Central memory CD4-positive, alpha-beta T cell (primary cell): ENCODE results near the gene HAUS7.
"Not testable (repeated sequence)": the region's sequence is repeated elsewhere in the genome, so short reads cannot be mapped to it uniquely, and the experiment has no call there.

Experiments used
- DNase-seq: peaks from one replicate; pipeline ENCODE4 v3.0.0; 2022

The HAUS7 gene

GRCh38 chrX:153407736-153408135 is 62.6 kb downstream of the HAUS7 start:
- no peak for DNase-seq

GRCh38 chrX:153406903-153407302 is 63.5 kb downstream of the HAUS7 start:
- DNase-seq = no peak

GRCh38 chrX:153406011-153406410 is 64.4 kb downstream of the HAUS7 start:
- DNase-seq = no peak

- no peak for DNase-seq
Observed at GRCh38 chrX:153405426-153405825, 65.0 kb downstream of the HAUS7 start.

- not testable (repeated sequence) for DNase-seq
Observed at GRCh38 chrX:153404333-153404732, 66.0 kb downstream of the HAUS7 start.

- DNase-seq = no peak
Observed at GRCh38 chrX:153401133-153401764, 69.1 kb downstream of the HAUS7 start, which contains the start of gene PNMA6E. Gene PNMA6E (minus strand): TSS chrX:153401350. CDS start chrX:153398849, 2,501 bp downstream.

GRCh38 chrX:153400146-153401132 is 69.9 kb downstream of the HAUS7 start:
- DNase-seq = peak; percentile 35

- no peak for DNase-seq
Observed at GRCh38 chrX:153398275-153398960, 72.0 kb downstream of the HAUS7 start.
